HCEC 1CT (cell line): ENCODE data around the gene NFKB1.

ENCODE experiments used
- DNase-seq: peaks from one replicate; pipeline ENCODE4 v3.0.0-alpha.2; 2017

NFKB1 gene

GRCh38 chr4:102572452-102572851 lies 71.3 kb downstream of the NFKB1 start:
- DNase-seq = no peak

GRCh38 chr4:102574317-102574716 lies 73.2 kb downstream of the NFKB1 start:
- DNase-seq = no peak

GRCh38 chr4:102575369-102576129 lies 74.4 kb downstream of the NFKB1 start:
- DNase-seq = no peak

- DNase-seq = no peak
These were observed 77.1 kb downstream of the NFKB1 start for GRCh38 chr4:102578270-102578669.

GRCh38 chr4:102578819-102579218 lies 77.7 kb downstream of the NFKB1 start:
- no peak for DNase-seq

- DNase-seq = no peak
These were observed 78.8 kb downstream of the NFKB1 start for GRCh38 chr4:102579794-102580462.

- DNase-seq = no peak
These were observed 79.3 kb downstream of the NFKB1 start for GRCh38 chr4:102580463-102580842.

GRCh38 chr4:102584091-102584490 lies 82.9 kb downstream of the NFKB1 start:
- DNase-seq = no peak

- no peak for DNase-seq
These were observed 84.2 kb downstream of the NFKB1 start for GRCh38 chr4:102585329-102585728.

GRCh38 chr4:102586002-102586643 lies 85.0 kb downstream of the NFKB1 start:
- DNase-seq = no peak

GRCh38 chr4:102586644-102587021 lies 85.5 kb downstream of the NFKB1 start:
- no peak for DNase-seq

- DNase-seq = no peak
These were observed 88.6 kb downstream of the NFKB1 start for GRCh38 chr4:102589743-102590142.

GRCh38 chr4:102592256-102592655 lies 91.1 kb downstream of the NFKB1 start:
- no peak for DNase-seq

- no peak for DNase-seq
These were observed 92.0 kb downstream of the NFKB1 start for GRCh38 chr4:102593147-102593546.

- no peak for DNase-seq
These were observed 92.8 kb downstream of the NFKB1 start for GRCh38 chr4:102594000-102594399.

GRCh38 chr4:102596532-102596931 lies 95.4 kb downstream of the NFKB1 start:
- no peak for DNase-seq

GRCh38 chr4:102598086-102598761 lies 97.1 kb downstream of the NFKB1 start:
- no peak for DNase-seq

GRCh38 chr4:102598762-102599374 lies 97.7 kb downstream of the NFKB1 start:
- no peak for DNase-seq

GRCh38 chr4:102599455-102599854 lies 98.3 kb downstream of the NFKB1 start:
- DNase-seq = no peak

- no peak for DNase-seq
These were observed 98.7 kb downstream of the NFKB1 start for GRCh38 chr4:102599886-102600285.

- DNase-seq = no peak
These were observed 99.5 kb downstream of the NFKB1 start for GRCh38 chr4:102600689-102601088.

GRCh38 chr4:102601586-102602227 lies 100.5 kb downstream of the NFKB1 start:
- DNase-seq = no peak
